Pancreas (tissue), 10 donors: Measurements from ENCODE around the gene SVEP1. TPM values are rescaled to one million over a fixed set of nuclear protein-coding genes. Genes with fewer than 3 reads are reported as not detected.

Experiments
- ATAC-seq, 4 donors: fragments of 200-7000 bp; cut with Tn5 transposase; one replicate each; pipeline versions ENCODE4 v1.8.0 to v1.9.1; 2020; ENCODE audit warnings: mild to moderate bottlenecking in 4 of 4, moderate library complexity in 4 of 4
- DNase-seq, 6 donors: peaks; one replicate each; pipeline ENCODE4 v3.0.0-alpha.2; 2020
- FAIRE-seq: peaks from 2 replicates; lab custom pipeline; 2012; peaks lifted over from hg19 to GRCh38; lab: Jason Lieb, UNC
- H3K27ac ChIP-seq, 4 donors: fragments of 200-600 bp; sonication (generic); 1 replicate in 3 of 4; 2 replicates in 1 of 4; pipeline versions ENCODE4 v1.5.0 to v1.8.0; 2020
- H3K27me3 ChIP-seq, 4 donors: fragments of 200-600 bp; one replicate each; pipeline ENCODE4 v1.8.0; 2021
- H3K36me3 ChIP-seq, 3 donors: fragments of 200-600 bp; sonication (generic) in 1 of 3; one replicate each; pipeline versions ENCODE4 v1.5.0 to v1.8.0; 2020 to 2021
- H3K4me1 ChIP-seq, 3 donors: fragments of 200-600 bp; one replicate each; pipeline ENCODE4 v1.8.0; 2021
- H3K4me3 ChIP-seq, 4 donors: fragments of 200-600 bp; sonication (generic) in 2 of 4; one replicate each; pipeline versions ENCODE4 v1.5.0 to v1.8.0; 2020 to 2021
- H3K9me3 ChIP-seq, 4 donors: fragments of 200-600 bp; one replicate each; pipeline ENCODE4 v1.8.0; 2021
- WGBS, 2 donors: extraction: QIAGEN DNeasy Blood & Tissue Kit; methylation state at CpG; one replicate each; pipeline ENCODE4 v1.1.7; 2013; 5-methylcytosine and 5-hydroxymethylcytosine counted together
- intact Hi-C, 3 donors: fragments of 100-400 bp; cut with DNase I; formaldehyde crosslinking; loops; one replicate each; pipeline versions ENCODE4 v1.11.1 to v1.14.2; 2022
- polyA plus RNA-seq, 2 donors: library from polyadenylated mRNA; stranded (reverse); fragments of 200-250 nt; gene quantifications; one replicate each; pipeline ENCODE4 v1.2.3, GENCODE V29; 2013
- total RNA-seq, 6 donors: library from RNA; stranded (reverse); fragmentation: NEBNext Ultra II Directional in 4 of 6; extraction: Animal tissue kit (Norgen Biotek cat#: 25700) in 4 of 6; gene quantifications; one replicate each; pipeline versions ENCODE4 v1.2.1 to v1.2.4, GENCODE V29; 2021 to 2023
- TF ChIP-seq, protein P1 (sequence below), 4 donors: fragments of 200-600 bp; sonication (generic) in 3 of 4; IDR thresholded peaks; one replicate each; pipeline versions ENCODE4 v1.5.0 to v1.8.0; 2021; ENCODE audit warnings: antibody characterized with exemption in 4 of 4
- donor health status: healthy with polysubstance abuse.
- donor health status: DM: no; HTN: no; CAD: no; lungs with moderate emphysema.
- donor health status: DM: no; HTN: no; CAD: no.
- donor health status: control.
- donor health status: control.
- donor health status: Bipolar disorder and iron deficiency.
- donor health status: DM: yes; HTN: yes; CAD: no.
- donor health status: DM: no; HTN: no; CAD: no.
- donor health status: DM: no; HTN: no; CAD: no.
- donor health status: DM: yes; HTN: yes; CAD: no.

Gene SVEP1
- total and polyA plus RNA-seq, 8 donors, result 0.96 to 12.8 (median 4.3) TPM

DNA sequence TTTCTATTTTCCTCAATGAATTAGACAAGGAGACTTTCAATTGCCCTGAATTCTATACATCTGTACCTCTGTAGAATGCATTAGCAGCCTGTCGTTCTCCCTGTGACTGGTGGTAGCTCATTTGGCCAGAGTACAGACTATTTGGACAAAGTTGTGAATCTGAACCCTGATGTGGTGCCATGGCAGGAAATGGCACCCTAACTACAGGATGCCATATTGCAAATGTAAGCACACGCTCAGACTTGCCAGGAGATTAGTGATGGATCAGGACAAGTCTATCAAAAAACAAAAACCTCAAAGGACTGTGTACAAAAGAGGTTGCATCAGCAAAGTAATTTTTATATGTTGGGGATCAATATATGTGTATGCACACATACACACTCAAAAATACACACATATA is 58.3 kb downstream of the SVEP1 start:
- 75 to 78% methylated on average over 2 of the region's 2 CpGs for WGBS, 2 donors
- intact Hi-C loops, result no loop called here
- FAIRE-seq, result no peak

DNA sequence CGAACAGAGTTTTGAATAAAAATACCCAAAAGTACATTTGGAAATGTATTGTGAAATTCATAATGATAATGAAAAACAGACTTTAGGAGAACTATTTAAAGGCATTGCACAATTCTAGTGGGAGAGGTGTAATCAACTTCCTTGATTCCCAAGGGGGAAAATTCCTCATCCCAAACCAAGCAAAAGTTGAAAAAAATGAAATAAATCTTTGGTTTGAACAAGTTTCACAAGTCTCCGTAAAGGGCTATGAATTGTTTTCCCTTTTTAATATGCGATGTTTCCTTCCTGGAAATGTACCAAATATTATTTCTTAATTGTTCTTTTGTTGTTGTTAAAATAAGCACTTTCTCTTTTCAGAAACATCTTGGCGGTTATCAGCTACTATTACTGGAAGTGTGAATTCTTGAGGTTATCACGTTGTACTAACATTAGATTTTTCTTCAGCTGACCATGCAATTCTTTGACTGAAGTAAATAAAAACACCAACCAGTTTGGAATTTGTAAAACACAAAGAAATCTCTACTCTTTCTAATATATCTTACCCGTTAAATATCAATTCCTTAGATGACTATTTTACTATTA is 59.3 kb downstream of the SVEP1 start:
- 65 to 76% methylated on average over 6 of the region's 6 CpGs for WGBS, 2 donors
- DNase-seq (no peak), FAIRE-seq (no peak), ATAC-seq (no peak)
- Histone ChIP-seq H3K9me3 (no peaks in the 10 kb centered on the region), H3K4me3 (no peak overlapping the region), H3K36me3 (no peaks in the 10 kb centered on the region), H3K4me1 (no peaks in the 10 kb centered on the region), H3K27me3 (no peaks in the 10 kb centered on the region), H3K27ac (no peak overlapping the region)
- intact Hi-C loops, result no loop called here
- TF ChIP-seq, protein P1, sequence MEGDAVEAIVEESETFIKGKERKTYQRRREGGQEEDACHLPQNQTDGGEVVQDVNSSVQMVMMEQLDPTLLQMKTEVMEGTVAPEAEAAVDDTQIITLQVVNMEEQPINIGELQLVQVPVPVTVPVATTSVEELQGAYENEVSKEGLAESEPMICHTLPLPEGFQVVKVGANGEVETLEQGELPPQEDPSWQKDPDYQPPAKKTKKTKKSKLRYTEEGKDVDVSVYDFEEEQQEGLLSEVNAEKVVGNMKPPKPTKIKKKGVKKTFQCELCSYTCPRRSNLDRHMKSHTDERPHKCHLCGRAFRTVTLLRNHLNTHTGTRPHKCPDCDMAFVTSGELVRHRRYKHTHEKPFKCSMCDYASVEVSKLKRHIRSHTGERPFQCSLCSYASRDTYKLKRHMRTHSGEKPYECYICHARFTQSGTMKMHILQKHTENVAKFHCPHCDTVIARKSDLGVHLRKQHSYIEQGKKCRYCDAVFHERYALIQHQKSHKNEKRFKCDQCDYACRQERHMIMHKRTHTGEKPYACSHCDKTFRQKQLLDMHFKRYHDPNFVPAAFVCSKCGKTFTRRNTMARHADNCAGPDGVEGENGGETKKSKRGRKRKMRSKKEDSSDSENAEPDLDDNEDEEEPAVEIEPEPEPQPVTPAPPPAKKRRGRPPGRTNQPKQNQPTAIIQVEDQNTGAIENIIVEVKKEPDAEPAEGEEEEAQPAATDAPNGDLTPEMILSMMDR (IDR thresholded peaks at IDR 0.05), result no peak

More for the DNA sequence above, 58.3 kb downstream of the SVEP1 start:
- Histone ChIP-seq H3K4me1 (no peaks in the 10 kb centered on the region), H3K4me3 (no peak overlapping the region), H3K36me3 (no peaks in the 10 kb centered on the region), H3K9me3 (no peaks in the 10 kb centered on the region), H3K27ac (no peak overlapping the region), H3K27me3 (no peaks in the 10 kb centered on the region)
- DNase-seq (no peak), ATAC-seq (no peak)
- TF ChIP-seq, protein P1 (IDR thresholded peaks at IDR 0.05), result no peak

DNA sequence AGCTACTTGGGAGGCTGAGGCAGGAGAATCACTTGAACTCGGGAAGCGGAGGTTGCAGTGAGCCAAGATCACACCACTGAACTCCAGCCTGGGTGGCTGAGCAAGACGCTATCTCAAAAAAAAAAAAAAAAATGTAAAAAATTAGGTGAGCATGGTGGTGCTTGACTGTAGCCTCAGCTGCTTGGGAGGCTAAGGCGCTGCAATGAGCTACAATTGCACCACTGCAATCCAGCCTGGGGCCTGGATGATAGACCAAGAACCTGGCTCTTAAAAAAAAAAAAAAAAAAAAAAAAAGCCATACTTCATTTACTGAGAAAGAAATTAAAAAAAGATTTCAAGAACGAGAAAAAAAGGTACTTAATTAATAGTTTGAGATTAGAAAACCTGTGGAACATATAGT is 62.1 kb downstream of the SVEP1 start:
- FAIRE-seq (no peak), ATAC-seq (no peak), DNase-seq (no peak)
- no peaks in the 10 kb centered on the region for H3K36me3 ChIP-seq
- no peak overlapping the region for H3K27ac ChIP-seq
- no peaks in the 10 kb centered on the region for H3K27me3 ChIP-seq
- 80 to 81% methylated on average over 5 of the region's 5 CpGs for WGBS, 2 donors
- TF ChIP-seq, protein P1 (IDR thresholded peaks at IDR 0.05), result no peak
- no peak overlapping the region for H3K4me3 ChIP-seq
- H3K9me3 ChIP-seq, result no peaks in the 10 kb centered on the region
- intact Hi-C loops, result no loop called here
- H3K4me1 ChIP-seq, result no peaks in the 10 kb centered on the region

DNA sequence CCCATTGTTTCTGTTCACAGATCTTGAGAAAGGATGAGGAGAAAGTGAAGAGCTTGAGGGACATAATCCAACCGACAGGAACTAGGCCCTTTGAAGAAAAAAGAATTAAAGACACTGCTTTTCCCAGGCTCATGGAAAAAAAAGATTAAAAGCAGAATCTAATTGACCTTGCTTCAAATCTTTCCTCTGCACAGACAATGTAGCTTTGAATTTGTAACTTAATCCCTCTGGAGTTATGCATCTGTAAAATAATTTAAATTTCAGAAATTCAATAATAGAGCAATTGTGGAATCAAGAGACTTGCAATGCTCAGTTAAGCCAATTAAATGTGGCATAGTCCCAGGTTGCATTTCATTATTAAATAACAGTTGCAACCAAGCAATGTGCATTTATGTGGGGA is 64.6 kb downstream of the SVEP1 start:
- Histone ChIP-seq H3K36me3 (no peaks in the 10 kb centered on the region), H3K4me3 (no peak overlapping the region), H3K27me3 (no peaks in the 10 kb centered on the region), H3K9me3 (no peaks in the 10 kb centered on the region), H3K4me1 (no peaks in the 10 kb centered on the region), H3K27ac (no peak overlapping the region)
- TF ChIP-seq, protein P1 (IDR thresholded peaks at IDR 0.05), result no peak
- 43 to 48% methylated on average over 1 of the region's 1 CpG for WGBS, 2 donors
- FAIRE-seq (no peak), ATAC-seq (no peak), DNase-seq (no peak)
- intact Hi-C loops, result no loop called here

DNA sequence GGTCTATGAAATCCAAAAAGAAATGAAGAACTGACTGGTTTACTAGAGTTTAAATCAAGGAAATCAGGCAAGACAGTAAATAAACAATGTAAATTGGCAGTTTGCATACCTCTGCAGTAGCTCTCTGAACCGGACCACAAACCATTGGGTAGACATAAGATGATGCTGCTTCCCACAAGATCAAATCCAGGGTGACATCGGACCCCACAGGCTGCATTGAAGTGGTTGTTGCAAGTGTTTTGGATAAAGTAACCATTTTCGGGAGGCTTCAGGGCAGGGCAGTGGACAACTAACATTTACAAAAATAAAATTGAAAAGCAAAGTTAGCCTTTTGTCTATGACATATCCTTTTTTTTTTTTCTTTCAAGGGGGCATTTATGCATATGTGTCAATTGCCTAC is 66.7 kb downstream of the SVEP1 start:
- TF ChIP-seq, protein P1 (IDR thresholded peaks at IDR 0.05), result no peak
- Histone ChIP-seq H3K9me3 (no peaks in the 10 kb centered on the region), H3K4me1 (no peaks in the 10 kb centered on the region), H3K27me3 (no peaks in the 10 kb centered on the region), H3K36me3 (no peaks in the 10 kb centered on the region), H3K4me3 (no peak overlapping the region), H3K27ac (no peak overlapping the region)
- 74 to 81% methylated on average over 3 of the region's 3 CpGs for WGBS, 2 donors
- intact Hi-C loops, result no loop called here
- ATAC-seq, result no peak
- FAIRE-seq, result no peak
- DNase-seq, result no peak
